Esophagus muscularis mucosa (tissue), 4 donors: ENCODE measurements around the gene DQX1. TPM values are rescaled to one million over a fixed set of nuclear protein-coding genes. Genes with fewer than 3 reads are reported as not detected.

Experiments
- DNase-seq: peaks from one replicate; pipeline ENCODE4 v3.0.0-alpha.2; 2017; ENCODE audit errors: extremely low spot score
- H3K27ac ChIP-seq, 4 donors: fragments of 200-600 bp; sonication (generic); replicated peaks in 1 of 4; 1 replicate in 3 of 4; 2 replicates in 1 of 4; pipeline ENCODE4 v1.5.1; 2016 to 2019; ENCODE audit warnings: mild to moderate bottlenecking in 1 of 4
- H3K27me3 ChIP-seq, 4 donors: fragments of 200-600 bp; sonication (generic); one replicate each; pipeline versions ENCODE4 v1.5.1 to v1.6.0; 2016 to 2019
- H3K36me3 ChIP-seq, 4 donors: fragments of 200-600 bp; sonication (generic); one replicate each; pipeline ENCODE4 v1.5.1; 2016 to 2019
- H3K4me1 ChIP-seq, 4 donors: fragments of 200-600 bp; sonication (generic); one replicate each; pipeline ENCODE4 v1.5.1; 2016 to 2019
- H3K4me3 ChIP-seq, 4 donors: fragments of 200-600 bp; sonication (generic); 1 replicate in 2 of 4; 2 replicates in 2 of 4; pipeline ENCODE4 v1.5.1; 2016 to 2019; ENCODE audit warnings: mild to moderate bottlenecking in 4 of 4, moderate library complexity in 1 of 4
- H3K9me3 ChIP-seq, 4 donors: fragments of 200-600 bp; sonication (generic); 1 replicate in 3 of 4; 2 replicates in 1 of 4; pipeline ENCODE4 v1.5.1; 2016 to 2019
- EP300 ChIP-seq: sonication (generic); formaldehyde crosslinking; IDR thresholded peaks from one replicate; pipeline ENCODE4 v1.6.1; 2017; ENCODE audit warnings: antibody characterized with exemption
- POLR2A ChIP-seq: fragments of 450-650 bp; IDR thresholded peaks from one replicate; pipeline ENCODE4 v1.6.1; 2017; ENCODE audit warnings: antibody characterized with exemption, moderate library complexity, mild to moderate bottlenecking, low read depth
- POLR2AphosphoS5 ChIP-seq, 2 donors: sonication (generic); formaldehyde crosslinking; IDR thresholded peaks; one replicate each; pipeline ENCODE4 v1.6.1; 2017; ENCODE audit warnings: antibody characterized with exemption in 2 of 2
- WGBS: methylation state at CpG from one replicate; pipeline ENCODE4 v1.1.5; 2018; 5-methylcytosine and 5-hydroxymethylcytosine counted together
- intact Hi-C: fragments of 100-400 bp; cut with DNase I; formaldehyde crosslinking; loops from one replicate; pipeline ENCODE4 v1.15.1; 2023
- total RNA-seq, 4 donors: library from RNA; depleted of rRNA; stranded (reverse); fragments of >200 nt; gene quantifications; one replicate each; pipeline versions ENCODE4 v1.1.0 to v1.2.1, GENCODE V29; 2016
- TF ChIP-seq, protein P1 (sequence below), 3 experiments: fragments of 200-600 bp in 2 of 3; fragments of 450-650 bp in 1 of 3; sonication (generic) in 2 of 3; IDR thresholded peaks; one replicate each; pipeline ENCODE4 v1.5.1; 2017 to 2019; ENCODE audit warnings: antibody characterized with exemption in 3 of 3, mild to moderate bottlenecking in 2 of 3, moderate library complexity in 1 of 3

DQX1 gene
- total RNA-seq, 4 donors from 2014 or later = not detected

- Histone ChIP-seq H3K4me1 (no peaks in the 10 kb centered on the region), H3K27ac (no peak overlapping the region), H3K36me3 (no peaks in the 10 kb centered on the region), H3K4me3 (no peak overlapping the region), H3K27me3 (peaks cover 0 to 5% (median 0%) of the 10 kb centered on the region in 4 donors), H3K9me3 (no peaks in the 10 kb centered on the region)
- intact Hi-C loops = no loop called here
- no peak for DNase-seq
- WGBS = 73% methylated on average over 1 of the region's 1 CpG
- TF ChIP-seq POLR2AphosphoS5 (IDR thresholded peaks at IDR 0.05) (no peak), EP300 (no peak), POLR2A (no peak)
- TF ChIP-seq, protein P1, sequence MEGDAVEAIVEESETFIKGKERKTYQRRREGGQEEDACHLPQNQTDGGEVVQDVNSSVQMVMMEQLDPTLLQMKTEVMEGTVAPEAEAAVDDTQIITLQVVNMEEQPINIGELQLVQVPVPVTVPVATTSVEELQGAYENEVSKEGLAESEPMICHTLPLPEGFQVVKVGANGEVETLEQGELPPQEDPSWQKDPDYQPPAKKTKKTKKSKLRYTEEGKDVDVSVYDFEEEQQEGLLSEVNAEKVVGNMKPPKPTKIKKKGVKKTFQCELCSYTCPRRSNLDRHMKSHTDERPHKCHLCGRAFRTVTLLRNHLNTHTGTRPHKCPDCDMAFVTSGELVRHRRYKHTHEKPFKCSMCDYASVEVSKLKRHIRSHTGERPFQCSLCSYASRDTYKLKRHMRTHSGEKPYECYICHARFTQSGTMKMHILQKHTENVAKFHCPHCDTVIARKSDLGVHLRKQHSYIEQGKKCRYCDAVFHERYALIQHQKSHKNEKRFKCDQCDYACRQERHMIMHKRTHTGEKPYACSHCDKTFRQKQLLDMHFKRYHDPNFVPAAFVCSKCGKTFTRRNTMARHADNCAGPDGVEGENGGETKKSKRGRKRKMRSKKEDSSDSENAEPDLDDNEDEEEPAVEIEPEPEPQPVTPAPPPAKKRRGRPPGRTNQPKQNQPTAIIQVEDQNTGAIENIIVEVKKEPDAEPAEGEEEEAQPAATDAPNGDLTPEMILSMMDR (IDR thresholded peaks at IDR 0.05) = no peak
Measured at GRCh38 chr2:74571058-74571457, 45.0 kb upstream of the DQX1 start.

GRCh38 chr2:74569686-74570085, 43.7 kb upstream of the DQX1 start:
- DNase-seq = no peak
- Histone ChIP-seq H3K4me3 (no peak overlapping the region), H3K9me3 (no peaks in the 10 kb centered on the region), H3K27ac (no peak overlapping the region), H3K4me1 (no peaks in the 10 kb centered on the region), H3K27me3 (peaks cover 0 to 2% (median 0%) of the 10 kb centered on the region in 4 donors), H3K36me3 (no peaks in the 10 kb centered on the region)
- intact Hi-C loops = no loop called here
- TF ChIP-seq POLR2A (no peak), EP300 (no peak), POLR2AphosphoS5 (IDR thresholded peaks at IDR 0.05) (no peak)
- TF ChIP-seq, protein P1 (IDR thresholded peaks at IDR 0.05) = no peak
- WGBS = 38% methylated on average over 1 of the region's 1 CpG

DNA sequence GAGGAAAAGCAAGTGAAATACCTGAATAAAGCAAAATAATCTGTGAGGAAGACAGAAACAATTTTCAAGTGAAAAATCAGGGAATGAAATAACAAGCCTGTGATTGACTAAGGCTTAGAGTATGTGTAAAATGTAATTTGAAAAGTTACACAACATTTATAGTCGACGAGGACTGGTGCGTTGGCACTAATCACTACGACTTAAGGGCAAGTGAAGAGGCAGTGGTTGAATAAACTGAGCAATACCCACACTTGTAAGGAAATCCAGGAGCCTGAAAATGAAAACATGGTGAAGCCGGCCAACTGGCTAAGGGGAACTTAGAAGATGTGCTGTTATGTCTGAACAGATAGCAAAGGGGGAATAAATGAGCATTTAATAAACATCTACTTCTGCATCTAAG, 41.9 kb upstream of the DQX1 start:
- 72% methylated on average over 5 of the region's 5 CpGs for WGBS
- Histone ChIP-seq H3K4me3 (no peak overlapping the region), H3K4me1 (no peaks in the 10 kb centered on the region), H3K9me3 (no peaks in the 10 kb centered on the region), H3K27ac (no peak overlapping the region), H3K36me3 (no peaks in the 10 kb centered on the region), H3K27me3 (peaks cover 0 to 14% (median 0%) of the 10 kb centered on the region in 4 donors)
- intact Hi-C loops = no loop called here
- DNase-seq = no peak
- TF ChIP-seq EP300 (no peak), POLR2AphosphoS5 (IDR thresholded peaks at IDR 0.05) (no peak), POLR2A (no peak)
- TF ChIP-seq, protein P1 (IDR thresholded peaks at IDR 0.05) = no peak

GRCh38 chr2:74566754-74567085, 40.7 kb upstream of the DQX1 start:
- H3K36me3 ChIP-seq = no peaks in the 10 kb centered on the region
- no peaks in the 10 kb centered on the region for H3K4me1 ChIP-seq
- H3K27me3 ChIP-seq = peaks cover 0 to 19% (median 0%) of the 10 kb centered on the region in 4 donors
- intact Hi-C loops = no loop called here
- H3K4me3 ChIP-seq = no peak overlapping the region
- TF ChIP-seq POLR2AphosphoS5 (IDR thresholded peaks at IDR 0.05) (no peak), POLR2A (no peak), EP300 (no peak)
- TF ChIP-seq, protein P1 (IDR thresholded peaks at IDR 0.05) = no peak
- no peak overlapping the region for H3K27ac ChIP-seq
- DNase-seq = no peak
- H3K9me3 ChIP-seq = no peaks in the 10 kb centered on the region

- TF ChIP-seq POLR2A (no peak), POLR2AphosphoS5 (IDR thresholded peaks at IDR 0.05) (no peak), EP300 (no peak)
- TF ChIP-seq, protein P1 (IDR thresholded peaks at IDR 0.05) = no peak
- no peak overlapping the region for H3K27ac ChIP-seq
- no peaks in the 10 kb centered on the region for H3K36me3 ChIP-seq
- 74% methylated on average over 7 of the region's 7 CpGs for WGBS
- intact Hi-C loops = no loop called here
- DNase-seq = no peak
- peaks cover 0 to 19% (median 0%) of the 10 kb centered on the region in 4 donors for H3K27me3 ChIP-seq
- H3K9me3 ChIP-seq = no peaks in the 10 kb centered on the region
- no peaks in the 10 kb centered on the region for H3K4me1 ChIP-seq
- no peak overlapping the region for H3K4me3 ChIP-seq
Measured at GRCh38 chr2:74566076-74566753, 40.2 kb upstream of the DQX1 start.
